K562 (cell line): ENCODE measurements around the gene HOXC11. TPM values are rescaled to one million over a fixed set of nuclear protein-coding genes. Genes with fewer than 3 reads are reported as not detected.

Source experiments
- ATAC-seq: fragments of 200-7000 bp; cut with Tn5 transposase; 3 replicates; pipeline ENCODE4 v1.9.1; 2020; ENCODE audit warnings: moderate library complexity
- BruUV-seq: library from RNA; stranded (reverse); fragments of 400-500 nt; replicated peaks from 2 replicates; lab custom pipeline; 2021; lab: Mats Ljungman, UMichigan
- CTCF ChIA-PET: fragments of 300-600 bp; formaldehyde crosslinking; extraction: SDS; loops from one replicate; lab custom pipeline; 2021; ENCODE audit warnings: low intra/inter-chr PET ratio; lab: Yijun Ruan, JAX
- POLR2A ChIA-PET: fragments of 300-600, 350-650 bp; sonication (Branson Sonifier 250); formaldehyde crosslinking; extraction: SDS; loops from one replicate; lab custom pipeline; 2021; ENCODE audit warnings: antibody characterized with exemption, inconsistent platforms; lab: Yijun Ruan, JAX
- DNase-seq, 4 experiments: peaks; one replicate each; pipeline versions ENCODE4 v3.0.0 to v3.0.0-alpha.2; 2011 to 2018; ENCODE audit warnings: low spot score in 3 of 4, mixed read lengths in 3 of 4; ENCODE audit errors: extremely low read depth in 1 of 4
- FAIRE-seq: peaks from 2 replicates; lab custom pipeline; 2011; peaks lifted over from hg19 to GRCh38; lab: Jason Lieb, UNC
- H2AFZ ChIP-seq: 2 replicates; pipeline ENCODE4 v1.6.0; 2011; ENCODE audit warnings: low read depth, low read length, control low read depth, inconsistent platforms
- H3K27ac ChIP-seq: fragments of 200-600 bp; 3 replicates; pipeline ENCODE4 v1.8.0; 2011; ENCODE audit warnings: low read depth, mild to moderate bottlenecking, control low read depth, inconsistent platforms, low read length, moderate library complexity, mixed read lengths; ENCODE audit errors: extremely low read depth
- H3K27me3 ChIP-seq, 2 experiments: fragments of 300-600 bp in 1 of 2; 2 replicates in 1 of 2; 3 replicates in 1 of 2; pipeline versions ENCODE4 v1.6.0 to v1.8.0; 2011; ENCODE audit warnings: inconsistent platforms in 2 of 2, low read length in 2 of 2, mild to moderate bottlenecking in 1 of 2, mixed read lengths in 1 of 2, moderate library complexity in 1 of 2; ENCODE audit not compliant: control insufficient read depth in 2 of 2, insufficient read depth in 2 of 2
- H3K36me3 ChIP-seq: fragments of 300-600 bp; 3 replicates; pipeline ENCODE4 v1.8.0; 2011; ENCODE audit warnings: mild to moderate bottlenecking, low read length, inconsistent platforms; ENCODE audit not compliant: control insufficient read depth, insufficient read depth
- H3K4me1 ChIP-seq, 2 experiments: fragments of 200-600 bp in 1 of 2; replicated peaks in 1 of 2; 2 replicates in 1 of 2; 3 replicates in 1 of 2; pipeline versions ENCODE4 v1.5.1 to v1.8.0; 2011; ENCODE audit warnings: inconsistent platforms in 2 of 2, low read length in 2 of 2, mild to moderate bottlenecking in 1 of 2, mixed read lengths in 1 of 2, moderate library complexity in 1 of 2; ENCODE audit not compliant: control insufficient read depth in 2 of 2, insufficient read depth in 2 of 2
- H3K4me2 ChIP-seq: 2 replicates; pipeline ENCODE4 v1.6.1; 2011; ENCODE audit warnings: low read length, control low read depth, inconsistent platforms, mixed read lengths; ENCODE audit not compliant: insufficient read depth
- H3K4me3 ChIP-seq: fragments of 200-600 bp; sonication (generic), shearing (Covaris generic); 2 replicates; pipeline ENCODE4 v1.5.1; 2016; ENCODE audit warnings: control low read depth, inconsistent platforms
- H3K79me2 ChIP-seq: fragments of 200-600 bp; 3 replicates; pipeline ENCODE4 v1.8.0; 2011; ENCODE audit warnings: low read length, inconsistent platforms; ENCODE audit not compliant: control insufficient read depth, insufficient read depth
- H3K9ac ChIP-seq, 2 experiments: 2 replicates each; pipeline versions ENCODE4 v1.6.0 to v1.6.1; 2011; ENCODE audit warnings: low read depth in 2 of 2, low read length in 2 of 2, control low read depth in 1 of 2, inconsistent platforms in 1 of 2, mild to moderate bottlenecking in 1 of 2, mixed read lengths in 1 of 2; ENCODE audit not compliant: insufficient read depth in 1 of 2
- H3K9me1 ChIP-seq: one replicate; pipeline ENCODE4 v1.6.0; 2011; ENCODE audit warnings: inconsistent platforms, mild to moderate bottlenecking, low read length, moderate library complexity; ENCODE audit not compliant: control insufficient read depth, insufficient read depth
- H3K9me3 ChIP-seq: replicated peaks from 2 replicates; pipeline ENCODE4 v1.5.1; 2011; ENCODE audit warnings: low read depth, low read length, inconsistent platforms; ENCODE audit not compliant: control insufficient read depth, insufficient read depth
- H4K20me1 ChIP-seq: replicated peaks from 2 replicates; pipeline ENCODE4 v1.6.1; 2011; ENCODE audit warnings: low read length, inconsistent platforms, mixed read lengths; ENCODE audit not compliant: control insufficient read depth, insufficient read depth
- CBFA2T2 ChIP-seq: fragments of 450-650 bp; conservative IDR thresholded peaks from 2 replicates; pipeline ENCODE4 v1.6.1; 2017; ENCODE audit warnings: mild to moderate bottlenecking
- CTBP1 ChIP-seq: fragments of 450-650 bp; IDR thresholded peaks from 2 replicates; pipeline ENCODE4 v1.6.1; 2016; ENCODE audit warnings: borderline replicate concordance
- ESRRA ChIP-seq: fragments of 450-650 bp; IDR thresholded peaks from 2 replicates; pipeline ENCODE4 v1.6.1; 2014; ENCODE audit warnings: low read depth, mild to moderate bottlenecking, moderate library complexity, borderline replicate concordance
- FOSL1 ChIP-seq: fragments of 200-800 bp; sonication (Bioruptor generic); conservative IDR thresholded peaks from 2 replicates; pipeline ENCODE4 v1.6.1; 2016; ENCODE audit warnings: missing genetic modification characterization, missing compliant biosample characterization
- IRF2 ChIP-seq: sonication (generic); formaldehyde crosslinking; IDR thresholded peaks from 2 replicates; pipeline ENCODE4 v1.8.1; 2022; ENCODE audit warnings: mild to moderate bottlenecking, missing genetic modification reagents
- KDM1A ChIP-seq, 2 experiments: fragments of 450-650 bp; IDR thresholded peaks; 2 replicates each; pipeline ENCODE4 v1.6.1; 2016; ENCODE audit warnings: mild to moderate bottlenecking in 2 of 2
- KLF16 ChIP-seq: IDR thresholded peaks from 2 replicates; pipeline ENCODE4 v1.6.1; 2016; ENCODE audit warnings: antibody characterized with exemption
- MAZ ChIP-seq, 2 experiments: fragments of 450-650 bp in 1 of 2; sonication (generic) in 1 of 2; formaldehyde crosslinking; IDR thresholded peaks in 1 of 2; conservative IDR thresholded peaks in 1 of 2; 2 replicates each; pipeline versions ENCODE4 v1.4.0 to v1.5.0; 2020; ENCODE audit warnings: mild to moderate bottlenecking in 1 of 2, missing genetic modification reagents in 1 of 2
- NCOR1 ChIP-seq: fragments of 450-650 bp; IDR thresholded peaks from 2 replicates; pipeline ENCODE4 v1.6.1; 2016; ENCODE audit warnings: mild to moderate bottlenecking, moderate library complexity
- POLR2AphosphoS5 ChIP-seq: IDR thresholded peaks from 2 replicates; pipeline ENCODE4 v1.6.1; 2011; ENCODE audit warnings: mild to moderate bottlenecking, low read depth, low read length, moderate library complexity; ENCODE audit not compliant: control insufficient read depth, insufficient read depth
- RCOR1 ChIP-seq, 2 experiments: IDR thresholded peaks; 2 replicates each; pipeline ENCODE4 v1.6.1; 2012; ENCODE audit warnings: low read depth in 2 of 2, low read length in 2 of 2, borderline replicate concordance in 1 of 2, improper control_type of control experiment in 1 of 2
- SMAD1 ChIP-seq: fragments of 150-350 bp; IDR thresholded peaks from 2 replicates; pipeline ENCODE4 v1.6.1; 2014; ENCODE audit warnings: low read length, low read depth; ENCODE audit not compliant: partially characterized antibody
- SMARCA4 ChIP-seq: fragments of 450-650 bp; IDR thresholded peaks from 2 replicates; pipeline ENCODE4 v1.6.1; 2016
- SMARCE1 ChIP-seq: fragments of 450-650 bp; IDR thresholded peaks from 2 replicates; pipeline ENCODE4 v1.7.1; 2016; ENCODE audit warnings: mild to moderate bottlenecking
- TBL1XR1 ChIP-seq, 2 experiments: IDR thresholded peaks; 2 replicates each; pipeline ENCODE4 v1.6.1; 2012; ENCODE audit warnings: improper control_type of control experiment in 2 of 2, low read length in 2 of 2, mild to moderate bottlenecking in 1 of 2
- ZSCAN32 ChIP-seq: fragments of 450-650 bp; formaldehyde crosslinking; IDR thresholded peaks from 2 replicates; pipeline ENCODE4 v1.4.0; 2020; ENCODE audit warnings: mild to moderate bottlenecking, moderate library complexity
- WGBS: fragments of 100-300 bp; shearing (Covaris generic); methylation state at CpG from one replicate; pipeline ENCODE4 v1.1.6; 2016; ENCODE audit warnings: low coverage, mixed read lengths; ENCODE audit not compliant: insufficient coverage; ENCODE audit errors: missing lambda C conversion rate; 5-methylcytosine and 5-hydroxymethylcytosine counted together
- in situ Hi-C: fragments of 300-500 bp; cut with MboI; formaldehyde crosslinking; loops from 4 replicates; pipeline ENCODE4 v1.15.0; 2018; ENCODE audit warnings: inconsistent platforms, mixed read lengths
- intact Hi-C: fragments of 100-400 bp; cut with micrococcal nuclease; formaldehyde crosslinking; loops from 2 replicates; pipeline ENCODE4 v1.14.2; 2022
- polyA plus RNA-seq, 8 experiments: library from polyadenylated mRNA; depleted of rRNA in 4 of 8; stranded (reverse) in 5 of 8; unstranded in 3 of 8; fragments of >200 nt; fragmentation: Nextera tagmentation in 2 of 8; fragmentation: Illumina TruSeq in 1 of 8; extraction: Ambion mirVana in 2 of 8; extraction: Trizol in 1 of 8; gene quantifications; 2 replicates each; pipeline versions ENCODE4 v1.2.1 to v1.2.3, GENCODE V29; 2011 to 2014; ENCODE audit warnings: inconsistent platforms in 1 of 8, missing spikeins in 1 of 8
- total RNA-seq, 7 experiments: library from RNA; depleted of rRNA in 6 of 7; stranded (reverse); fragments of >200 nt in 6 of 7; fragmentation: Illumina TruSeq in 2 of 7; extraction: Trizol in 2 of 7; gene quantifications; 2 replicates each; pipeline versions ENCODE4 v1.2.1 to v1.2.3, GENCODE V29; 2011 to 2021; ENCODE audit warnings: low replicate concordance in 1 of 7
- TF ChIP-seq, protein P1 (sequence below), 3 experiments: fragments of 200-800 bp in 1 of 3; fragments of 250-450 bp in 1 of 3; fragments of 450-650 bp in 1 of 3; sonication (Bioruptor Pico) in 1 of 3; sonication (Bioruptor generic) in 1 of 3; formaldehyde crosslinking in 1 of 3; IDR thresholded peaks; 2 replicates each; pipeline versions ENCODE4 v1.6.1 to v1.8.0; 2016 to 2022; ENCODE audit warnings: mild to moderate bottlenecking in 2 of 3, missing genetic modification characterization in 2 of 3, missing compliant biosample characterization in 1 of 3, moderate library complexity in 1 of 3

Gene HOXC11
- total and polyA plus RNA-seq, 9 of the 15 experiments (the other 6 are each of a cell fraction or from before 2014, with no cell fraction given), result not detected

GRCh38 chr12:53948650-53949593 lies 24.0 kb upstream of the HOXC11 start:
- peak overlapping the region; percentile 54 for H2AFZ ChIP-seq
- FAIRE-seq (peak; percentile 84), ATAC-seq (peak; percentile 87), DNase-seq (peak; percentile 72 to 82 (median 77))
- H3K9ac ChIP-seq, result peak overlapping the region; percentile 5 to 81; a peak in 2 of 4 replicates
- H3K79me2 ChIP-seq, result no peaks in the 10 kb centered on the region
- peak overlapping the region; percentile 24 for H3K4me2 ChIP-seq
- intact Hi-C loops (loop anchor here (5.0 kb wide), 1 partner anchor 142 kb away; no protein-coding TSS in a partner anchor), in situ Hi-C loops (no loop called here)
- no peaks in the 10 kb centered on the region for H3K36me3 ChIP-seq
- peaks cover 4% of the 10 kb centered on the region for H4K20me1 ChIP-seq
- POLR2A ChIA-PET, result interaction anchor here (0.6 to 1.0 kb wide), 4 partner anchors 9 to 518 kb away, joined by 3 to 5 read pairs (median 3); no protein-coding TSS in a partner anchor
- WGBS, result 20% methylated on average over 9 of the region's 9 CpGs
- H3K27ac ChIP-seq, result no peak overlapping the region
- peaks cover 12 to 53% of the 10 kb centered on the region in 2 experiments; a peak in 4 of 5 replicates for H3K4me1 ChIP-seq
- no TSS peak for BruUV-seq
- no peaks in the 10 kb centered on the region for H3K9me1 ChIP-seq
- H3K9me3 ChIP-seq, result no peaks in the 10 kb centered on the region
- H3K27me3 ChIP-seq, result peaks cover 47 to 62% of the 10 kb centered on the region in 2 experiments
- CTCF ChIA-PET, result no interaction called here
- H3K4me3 ChIP-seq, result no peak overlapping the region
- TF ChIP-seq TBL1XR1 (IDR thresholded peaks at IDR 0.05; ENCODE audit: low read length in 2 of 2) (no peak), MAZ (CRISPR knock-in tag; conservative IDR thresholded peaks at IDR 0.05 in 1 of 2, IDR thresholded peaks at IDR 0.05 in 1 of 2) (peak in 1 of 2 experiments; percentile 45; a peak in 1 of 4 replicates), NCOR1 (peak; percentile 51), POLR2AphosphoS5 (peak; percentile 40; the same call in 1 of the 2 replicates), KLF16 (peak; percentile 70), KDM1A (IDR thresholded peaks at IDR 0.05) (peak in 1 of 2 experiments; percentile 14; a peak in 1 of 4 replicates), CTBP1 (peak; percentile 81), SMAD1 (no peak), IRF2 (CRISPR knock-in tag) (no peak), SMARCA4 (peak; percentile 48; the same call in 1 of the 2 replicates), RCOR1 (IDR thresholded peaks at IDR 0.05; ENCODE audit: borderline replicate concordance in 1 of 2, low read depth in 2 of 2, low read length in 2 of 2) (peak in 1 of 2 experiments; percentile 93; a peak in 2 of 4 replicates), ESRRA (peak; percentile 62), CBFA2T2 (peak; percentile 52), SMARCE1 (peak; percentile 62; the same call in 1 of the 2 replicates), ZSCAN32 (CRISPR knock-in tag) (no peak), FOSL1 (tag) (peak; percentile 44; the same call in 1 of the 2 replicates)
- TF ChIP-seq, protein P1, sequence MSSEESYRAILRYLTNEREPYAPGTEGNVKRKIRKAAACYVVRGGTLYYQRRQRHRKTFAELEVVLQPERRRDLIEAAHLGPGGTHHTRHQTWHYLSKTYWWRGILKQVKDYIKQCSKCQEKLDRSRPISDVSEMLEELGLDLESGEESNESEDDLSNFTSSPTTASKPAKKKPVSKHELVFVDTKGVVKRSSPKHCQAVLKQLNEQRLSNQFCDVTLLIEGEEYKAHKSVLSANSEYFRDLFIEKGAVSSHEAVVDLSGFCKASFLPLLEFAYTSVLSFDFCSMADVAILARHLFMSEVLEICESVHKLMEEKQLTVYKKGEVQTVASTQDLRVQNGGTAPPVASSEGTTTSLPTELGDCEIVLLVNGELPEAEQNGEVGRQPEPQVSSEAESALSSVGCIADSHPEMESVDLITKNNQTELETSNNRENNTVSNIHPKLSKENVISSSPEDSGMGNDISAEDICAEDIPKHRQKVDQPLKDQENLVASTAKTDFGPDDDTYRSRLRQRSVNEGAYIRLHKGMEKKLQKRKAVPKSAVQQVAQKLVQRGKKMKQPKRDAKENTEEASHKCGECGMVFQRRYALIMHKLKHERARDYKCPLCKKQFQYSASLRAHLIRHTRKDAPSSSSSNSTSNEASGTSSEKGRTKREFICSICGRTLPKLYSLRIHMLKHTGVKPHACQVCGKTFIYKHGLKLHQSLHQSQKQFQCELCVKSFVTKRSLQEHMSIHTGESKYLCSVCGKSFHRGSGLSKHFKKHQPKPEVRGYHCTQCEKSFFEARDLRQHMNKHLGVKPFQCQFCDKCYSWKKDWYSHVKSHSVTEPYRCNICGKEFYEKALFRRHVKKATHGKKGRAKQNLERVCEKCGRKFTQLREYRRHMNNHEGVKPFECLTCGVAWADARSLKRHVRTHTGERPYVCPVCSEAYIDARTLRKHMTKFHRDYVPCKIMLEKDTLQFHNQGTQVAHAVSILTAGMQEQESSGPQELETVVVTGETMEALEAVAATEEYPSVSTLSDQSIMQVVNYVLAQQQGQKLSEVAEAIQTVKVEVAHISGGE (CRISPR knock-in tag; IDR thresholded peaks at IDR 0.05), result 0 out of 6 replicates have a peak, but pooled peaks of 1 of the 3 experiments have one; percentile 30
